Tibial nerve (tissue), 3 donors: ENCODE results near the gene LGALS9B.
"Not testable (repeated sequence)": the region's sequence is repeated elsewhere in the genome, so short reads cannot be mapped to it uniquely, and the experiment has no call there.

Source experiments
- CTCF ChIP-seq, 5 experiments: fragments of 200-600 bp in 3 of 5; fragments of 450-650 bp in 2 of 5; sonication (generic) in 3 of 5; IDR thresholded peaks; one replicate each; pipeline ENCODE4 v1.5.1; 2016 to 2019; ENCODE audit warnings: antibody characterized with exemption in 5 of 5, mild to moderate bottlenecking in 3 of 5, moderate library complexity in 2 of 5
- POLR2A ChIP-seq, 2 donors: fragments of 450-650 bp; IDR thresholded peaks; one replicate each; pipeline ENCODE4 v1.6.1; 2017; ENCODE audit warnings: antibody characterized with exemption in 2 of 2, mild to moderate bottlenecking in 2 of 2, moderate library complexity in 2 of 2

- not testable (repeated sequence) for TF ChIP-seq CTCF, POLR2A (IDR thresholded peaks at IDR 0.05)
Measured at GRCh38 chr17:20479889-20480591, 12.7 kb upstream of the LGALS9B start.
